ENCODE results near the gene PPP2R5C. TPM values are rescaled to one million over a fixed set of nuclear protein-coding genes. Genes with fewer than 3 reads are reported as not detected.
A peak's percentile ranks its signal among the peaks of the same experiment; 100 is the strongest.

PPP2R5C gene
- total RNA-seq, 1 donor from 2014 or later = 134 TPM

DNA sequence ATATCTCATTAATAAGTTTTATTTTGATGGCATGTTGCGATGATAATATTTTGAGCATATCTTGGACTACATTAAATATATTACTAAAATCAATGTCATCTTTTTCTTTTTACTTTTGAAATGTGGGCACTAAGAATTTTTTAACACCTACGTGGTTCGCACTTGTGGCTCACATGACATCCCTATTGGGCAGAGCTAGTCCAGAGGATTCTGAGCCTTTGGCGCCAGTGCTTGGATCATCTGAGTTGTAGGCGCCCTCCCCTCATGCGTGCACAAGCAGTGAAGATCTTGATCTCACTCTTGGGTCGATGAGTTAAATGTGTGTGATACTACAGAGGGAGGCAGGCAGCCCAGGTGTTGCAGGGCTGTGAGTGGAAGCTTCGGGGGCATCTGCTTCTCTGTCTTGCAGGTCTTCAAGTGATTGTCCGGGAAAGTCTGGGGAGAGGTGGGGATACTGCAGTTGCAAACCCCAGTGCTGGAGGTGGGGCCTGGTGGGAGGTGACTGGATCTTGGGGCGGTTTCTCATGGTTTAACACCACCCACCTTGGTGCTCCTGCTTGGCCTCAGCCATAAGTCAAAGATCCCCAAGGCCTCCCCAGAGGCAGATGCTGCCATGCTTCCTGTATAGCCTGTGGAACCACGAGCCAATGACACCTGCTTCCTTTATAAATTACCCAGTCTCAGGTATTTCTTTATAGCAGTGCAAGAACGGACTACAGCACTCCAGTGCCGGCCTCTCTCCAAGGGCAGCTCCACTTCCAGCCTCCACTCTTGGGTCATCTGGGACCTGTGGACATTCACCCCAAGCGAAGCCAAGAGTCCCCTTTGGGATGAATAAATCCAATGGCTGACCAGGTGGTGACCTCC is 46.1 kb upstream of the PPP2R5C start:
- no peaks in the 10 kb centered on the region for H3K27me3 Mint-ChIP-seq (ENCODE audit: low read depth)
- peaks cover 5% of the 10 kb centered on the region for H3K9me3 Mint-ChIP-seq
- no peaks in the 10 kb centered on the region for H3K36me3 Mint-ChIP-seq (ENCODE audit: low read depth)
- H3K4me3 Mint-ChIP-seq = no peak overlapping the region
- DNase-seq (ENCODE audit: low read depth, low spot score) = no peak
- peaks cover 15% of the 10 kb centered on the region for H3K4me1 Mint-ChIP-seq
- no peak overlapping the region for H3K27ac Mint-ChIP-seq (ENCODE audit: unreplicated experiment)
- TF ChIP-seq, protein P1, sequence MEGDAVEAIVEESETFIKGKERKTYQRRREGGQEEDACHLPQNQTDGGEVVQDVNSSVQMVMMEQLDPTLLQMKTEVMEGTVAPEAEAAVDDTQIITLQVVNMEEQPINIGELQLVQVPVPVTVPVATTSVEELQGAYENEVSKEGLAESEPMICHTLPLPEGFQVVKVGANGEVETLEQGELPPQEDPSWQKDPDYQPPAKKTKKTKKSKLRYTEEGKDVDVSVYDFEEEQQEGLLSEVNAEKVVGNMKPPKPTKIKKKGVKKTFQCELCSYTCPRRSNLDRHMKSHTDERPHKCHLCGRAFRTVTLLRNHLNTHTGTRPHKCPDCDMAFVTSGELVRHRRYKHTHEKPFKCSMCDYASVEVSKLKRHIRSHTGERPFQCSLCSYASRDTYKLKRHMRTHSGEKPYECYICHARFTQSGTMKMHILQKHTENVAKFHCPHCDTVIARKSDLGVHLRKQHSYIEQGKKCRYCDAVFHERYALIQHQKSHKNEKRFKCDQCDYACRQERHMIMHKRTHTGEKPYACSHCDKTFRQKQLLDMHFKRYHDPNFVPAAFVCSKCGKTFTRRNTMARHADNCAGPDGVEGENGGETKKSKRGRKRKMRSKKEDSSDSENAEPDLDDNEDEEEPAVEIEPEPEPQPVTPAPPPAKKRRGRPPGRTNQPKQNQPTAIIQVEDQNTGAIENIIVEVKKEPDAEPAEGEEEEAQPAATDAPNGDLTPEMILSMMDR (conservative IDR thresholded peaks at IDR 0.05) = no peak

DNA sequence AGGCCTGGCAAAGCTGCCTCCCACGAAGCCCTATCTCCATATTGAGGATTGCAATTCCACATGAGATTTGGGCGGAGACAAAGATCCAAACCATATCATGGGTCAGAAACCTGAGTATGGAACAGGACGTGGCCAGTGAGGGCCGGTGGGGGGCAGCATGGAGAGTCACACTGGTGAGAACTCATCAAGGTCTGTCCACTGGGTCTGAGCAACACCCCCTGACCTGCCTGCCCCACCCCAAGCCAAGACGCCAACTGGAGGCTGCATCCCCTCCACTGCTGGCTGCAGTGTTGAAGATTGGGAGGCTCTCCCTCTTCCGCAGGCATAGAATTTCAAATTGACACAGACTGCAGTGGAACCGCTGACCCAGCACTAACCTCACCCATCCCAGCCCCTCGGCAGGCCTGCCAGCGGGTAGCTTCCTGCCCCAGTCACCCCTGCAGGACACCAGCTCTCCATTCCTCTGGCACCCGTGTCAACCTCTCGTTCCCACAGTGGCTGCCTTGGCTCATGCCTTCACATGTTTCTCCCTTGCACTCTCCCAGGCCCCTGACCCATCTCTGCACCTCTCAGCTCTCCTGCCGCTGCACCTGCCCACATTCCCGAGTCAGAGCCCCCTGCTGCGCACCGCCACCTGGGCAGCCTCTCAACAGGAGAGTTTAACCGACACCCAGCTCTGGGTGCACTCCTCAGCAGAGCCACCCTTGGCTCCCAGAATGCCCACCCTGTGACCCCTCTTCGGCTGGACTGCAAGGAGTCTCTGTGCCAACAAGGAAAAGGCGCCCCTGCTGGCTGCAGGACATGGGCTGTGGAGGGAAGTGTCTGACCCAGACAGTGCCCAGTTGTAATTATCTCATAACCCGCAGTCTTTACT is 45.2 kb upstream of the PPP2R5C start:
- H3K36me3 Mint-ChIP-seq (ENCODE audit: low read depth) = no peaks in the 10 kb centered on the region
- peaks cover 5% of the 10 kb centered on the region for H3K9me3 Mint-ChIP-seq
- TF ChIP-seq, protein P1 (conservative IDR thresholded peaks at IDR 0.05) = no peak
- H3K27me3 Mint-ChIP-seq (ENCODE audit: low read depth) = no peaks in the 10 kb centered on the region
- no peak for DNase-seq (ENCODE audit: low read depth, low spot score)
- H3K27ac Mint-ChIP-seq (ENCODE audit: unreplicated experiment) = peak overlapping the region; percentile 93
- H3K4me1 Mint-ChIP-seq = peaks cover 18% of the 10 kb centered on the region
- H3K4me3 Mint-ChIP-seq = peak overlapping the region; percentile 28

DNA sequence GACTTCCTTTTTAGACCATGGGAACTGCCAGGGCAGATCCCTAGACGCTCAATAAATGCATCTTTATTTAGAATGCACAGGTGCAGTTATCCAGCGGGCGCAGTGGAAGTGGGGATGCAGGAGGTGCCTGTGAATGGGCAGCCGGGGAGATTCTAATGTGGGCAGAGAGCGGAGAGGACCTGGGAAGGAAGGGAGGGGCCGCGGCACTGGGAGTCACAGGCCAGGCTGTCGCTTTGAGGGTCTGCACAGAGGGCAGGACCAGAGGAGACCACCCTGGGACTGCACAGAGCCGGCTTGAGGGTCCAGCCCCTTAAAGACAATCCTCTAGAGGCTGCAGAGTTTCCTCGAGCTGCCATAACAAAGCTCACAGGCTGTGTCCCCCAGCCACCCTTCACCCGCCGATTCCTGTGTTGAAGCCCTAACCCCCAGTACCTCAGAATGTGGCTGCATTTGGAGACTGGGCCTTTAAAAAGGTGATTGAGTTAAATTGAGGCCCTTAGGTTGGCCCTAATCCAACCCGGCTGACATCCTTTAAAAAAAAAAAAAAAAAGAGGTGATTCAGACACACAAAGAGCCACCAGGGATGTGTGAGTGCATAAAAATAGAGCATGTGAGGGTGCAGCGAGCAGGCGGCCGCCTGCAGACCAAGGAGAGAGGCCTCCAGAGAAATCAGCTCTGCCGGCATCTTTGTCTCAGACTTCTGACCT is 44.4 kb upstream of the PPP2R5C start:
- H3K36me3 Mint-ChIP-seq (ENCODE audit: low read depth) = no peaks in the 10 kb centered on the region
- peak overlapping the region; percentile 28 for H3K4me3 Mint-ChIP-seq
- no peaks in the 10 kb centered on the region for H3K27me3 Mint-ChIP-seq (ENCODE audit: low read depth)
- TF ChIP-seq, protein P1 (conservative IDR thresholded peaks at IDR 0.05) = no peak
- DNase-seq (ENCODE audit: low read depth, low spot score) = no peak
- H3K4me1 Mint-ChIP-seq = peaks cover 25% of the 10 kb centered on the region
- peaks cover 6% of the 10 kb centered on the region for H3K9me3 Mint-ChIP-seq
- peak overlapping the region; percentile 93 for H3K27ac Mint-ChIP-seq (ENCODE audit: unreplicated experiment)

DNA sequence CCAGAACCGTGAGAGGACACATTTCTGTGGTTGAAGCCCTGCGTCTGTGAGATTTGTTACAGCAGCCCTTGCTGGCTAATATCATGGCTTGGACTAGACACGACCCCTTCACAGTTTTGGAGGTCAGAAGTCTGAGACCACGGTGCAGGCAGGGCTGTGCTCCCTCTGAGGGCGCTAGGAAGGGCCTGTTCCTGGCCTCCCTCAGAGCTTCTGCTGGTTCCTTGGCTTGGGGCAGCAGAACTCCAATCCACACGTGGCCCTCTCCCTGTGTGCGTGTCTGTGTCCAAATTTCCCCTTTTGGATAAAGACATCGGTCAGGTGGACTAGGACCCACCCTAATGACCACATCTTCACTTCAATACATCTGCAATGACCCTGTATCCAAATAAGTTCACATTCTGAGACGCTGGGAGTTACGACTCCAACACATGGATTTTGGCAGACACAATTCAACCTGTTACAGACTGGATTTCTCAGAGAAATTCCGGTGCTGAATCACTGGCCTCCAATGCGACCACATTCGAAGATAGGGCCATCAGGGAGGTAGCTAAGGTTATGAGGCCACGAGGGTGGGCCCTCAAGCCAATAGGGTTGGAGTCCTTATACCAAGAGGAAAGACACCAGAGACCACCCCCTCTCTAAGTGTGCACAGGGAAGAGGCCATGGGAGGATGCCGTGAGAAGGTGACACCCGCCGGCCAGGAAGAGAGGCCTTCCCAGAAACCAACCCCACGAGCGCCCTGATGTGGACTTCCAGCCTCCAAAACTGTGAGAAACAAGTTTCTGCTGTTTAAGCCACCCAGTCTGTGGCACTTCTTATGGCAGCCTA is 43.6 kb upstream of the PPP2R5C start:
- Mint-ChIP-seq H3K4me3 (no peak overlapping the region), H3K27ac (ENCODE audit: unreplicated experiment) (no peak overlapping the region), H3K4me1 (peaks cover 29% of the 10 kb centered on the region), H3K27me3 (ENCODE audit: low read depth) (no peaks in the 10 kb centered on the region), H3K9me3 (peaks cover 7% of the 10 kb centered on the region), H3K36me3 (ENCODE audit: low read depth) (no peaks in the 10 kb centered on the region)
- TF ChIP-seq, protein P1 (conservative IDR thresholded peaks at IDR 0.05) = no peak
- no peak for DNase-seq (ENCODE audit: low read depth, low spot score)

Data from neural crest cell (in vitro differentiated cells).